GM10248 (cell line): ENCODE results near the gene IFNK.

Experiments
- CTCF ChIA-PET: fragments of 300-600 bp; sonication (Branson Sonifier 250); formaldehyde crosslinking; extraction: SDS; loops from one replicate; lab custom pipeline; 2021; ENCODE audit warnings: antibody characterized with exemption; lab: Yijun Ruan, JAX
- POLR2A ChIA-PET: fragments of 350-650 bp; sonication (Branson Sonifier 250); formaldehyde crosslinking; extraction: SDS; loops from one replicate; lab custom pipeline; 2020; ENCODE audit warnings: antibody characterized with exemption; lab: Yijun Ruan, JAX
- DNase-seq: peaks from one replicate; pipeline ENCODE4 v3.0.0; 2012; ENCODE audit errors: extremely low spot score
- CTCF ChIP-seq: IDR thresholded peaks from 2 replicates; pipeline ENCODE4 v1.5.1; 2012; ENCODE audit warnings: mild to moderate bottlenecking, low read depth; ENCODE audit errors: extremely low read depth, missing control alignments, control extremely low read depth

IFNK gene

GRCh38 chr9:27524236-27524635 is at the start of gene IFNK:
TSS of gene IFNK (plus strand) at chr9:27524290. CDS start at chr9:27524337, 47 bp downstream.
- ChIA-PET CTCF (interaction anchor here (0.6 to 5.1 kb wide), 7 partner anchors 9 to 191 kb away, joined by 3 to 26 read pairs (median 3); no protein-coding TSS in a partner anchor), POLR2A (no interaction called here)
- no peak for TF ChIP-seq CTCF
- DNase-seq = no peak

GRCh38 chr9:27474305-27474704 is 49.8 kb upstream of the IFNK start:
- POLR2A ChIA-PET = no interaction called here

GRCh38 chr9:27475057-27475595 is 49.0 kb upstream of the IFNK start:
- CTCF ChIA-PET = interaction anchor here (0.8 to 2.1 kb wide), 2 partner anchors 12 to 31 kb away, joined by 3 to 8 read pairs; no protein-coding TSS in a partner anchor
- POLR2A ChIA-PET = no interaction called here
- no peak for TF ChIP-seq CTCF
- no peak for DNase-seq

More at GRCh38 chr9:27474305-27474704, 49.8 kb upstream of the IFNK start:
- CTCF ChIA-PET = interaction anchor here (1.0 to 2.1 kb wide), 2 partner anchors 10 to 13 kb away, joined by 3 to 8 read pairs; no protein-coding TSS in a partner anchor
- TF ChIP-seq CTCF = no peak
- no peak for DNase-seq

- no peak for TF ChIP-seq CTCF
- no peak for DNase-seq
- CTCF ChIA-PET = interaction anchor here (2.3 kb wide), 1 partner anchor 11 kb away, joined by 12 read pairs; no protein-coding TSS in a partner anchor
- POLR2A ChIA-PET = no interaction called here
Measured at GRCh38 chr9:27476870-27477515, 47.1 kb upstream of the IFNK start.

GRCh38 chr9:27478322-27478721 is 45.8 kb upstream of the IFNK start:
- ChIA-PET CTCF (interaction anchor here (2.3 kb wide), 1 partner anchor 10 kb away, joined by 12 read pairs; no protein-coding TSS in a partner anchor), POLR2A (no interaction called here)
- no peak for TF ChIP-seq CTCF
- DNase-seq = no peak

- CTCF ChIA-PET = interaction anchor here (1.1 to 1.4 kb wide), 2 partner anchors 133 to 170 kb away, joined by 3 read pairs; no protein-coding TSS in a partner anchor
- POLR2A ChIA-PET = no interaction called here
- TF ChIP-seq CTCF = no peak
Measured at GRCh38 chr9:27482709-27483108, 41.4 kb upstream of the IFNK start.

More at GRCh38 chr9:27482709-27483108, 41.4 kb upstream of the IFNK start:
- DNase-seq = no peak
